Lung (tissue), 12 donors: ENCODE measurements around the gene ARL6IP4. TPM values are rescaled to one million over a fixed set of nuclear protein-coding genes. Genes with fewer than 3 reads are reported as not detected.

Source experiments
- ATAC-seq: fragments of 200-7000 bp; cut with Tn5 transposase; one replicate; pipeline ENCODE4 v1.9.1; 2020; ENCODE audit warnings: moderate number of reproducible peaks; ENCODE audit not compliant: insufficient read depth, low FRiP score
- DNase-seq, 3 donors: peaks; one replicate each; pipeline ENCODE4 v3.0.0-alpha.2; 2013 to 2017
- H3K27ac ChIP-seq, 2 donors: one replicate each; pipeline ENCODE4 v1.5.1; 2013; ENCODE audit warnings: mild to moderate bottlenecking in 2 of 2, moderate library complexity in 2 of 2, control low read depth in 1 of 2, inconsistent platforms in 1 of 2, low read depth in 1 of 2, low read length in 1 of 2
- H3K27me3 ChIP-seq, 3 donors: one replicate each; pipeline ENCODE4 v1.5.1; 2013; ENCODE audit warnings: low read length in 2 of 3; ENCODE audit not compliant: control insufficient read depth in 3 of 3, insufficient read depth in 3 of 3
- H3K36me3 ChIP-seq, 4 donors: one replicate each; pipeline ENCODE4 v1.5.1; 2013; ENCODE audit warnings: low read length in 4 of 4, mild to moderate bottlenecking in 1 of 4, moderate library complexity in 1 of 4; ENCODE audit not compliant: control insufficient read depth in 4 of 4, insufficient read depth in 4 of 4
- H3K4me1 ChIP-seq, 5 donors: one replicate each; pipeline ENCODE4 v1.5.1; 2013; ENCODE audit warnings: low read length in 5 of 5, mild to moderate bottlenecking in 2 of 5, moderate library complexity in 1 of 5; ENCODE audit not compliant: control insufficient read depth in 5 of 5, insufficient read depth in 5 of 5
- H3K4me3 ChIP-seq: one replicate; pipeline ENCODE4 v1.5.1; 2013; ENCODE audit warnings: mild to moderate bottlenecking, control low read depth, moderate library complexity
- H3K9ac ChIP-seq, 2 donors: one replicate each; pipeline ENCODE4 v1.5.1; 2013; ENCODE audit warnings: low read length in 2 of 2, control low read depth in 1 of 2; ENCODE audit not compliant: insufficient read depth in 1 of 2
- H3K9me3 ChIP-seq, 4 donors: one replicate each; pipeline ENCODE4 v1.5.1; 2013; ENCODE audit warnings: low read length in 3 of 4, mild to moderate bottlenecking in 1 of 4, moderate library complexity in 1 of 4; ENCODE audit not compliant: control insufficient read depth in 4 of 4, insufficient read depth in 3 of 4
- CTCF ChIP-seq: IDR thresholded peaks from 2 replicates; pipeline ENCODE4 v1.5.1; 2012; ENCODE audit warnings: mild to moderate bottlenecking; ENCODE audit errors: control extremely low read depth, extremely low read depth
- WGBS, 2 donors: extraction: QIAGEN DNeasy Blood & Tissue Kit; methylation state at CpG; one replicate each; pipeline ENCODE4 v1.1.7; 2013; 5-methylcytosine and 5-hydroxymethylcytosine counted together
- polyA plus RNA-seq, 2 donors: library from polyadenylated mRNA; stranded (reverse); fragments of 200-250 nt; gene quantifications; one replicate each; pipeline ENCODE4 v1.2.1, GENCODE V29; 2013
- total RNA-seq, 2 donors: library from RNA; depleted of rRNA in 1 of 2; stranded (reverse); fragments of >200 nt in 1 of 2; gene quantifications; one replicate each; pipeline ENCODE4 v1.2.1, GENCODE V29; 2014 to 2021
- donor health status: control.
- donor health status: control.
- donor health status: Bipolar disorder and iron deficiency.
- donor health status: healthy.
- donor health status: DM: yes; HTN: yes; CAD: no.

The ARL6IP4 gene
- total and polyA plus RNA-seq, 4 donors, result 83.6 to 354 (median 192) TPM

GRCh38 chr12:122997343-122998250 lies 17.1 kb downstream of the ARL6IP4 start:
- Histone ChIP-seq H3K27ac (no peak overlapping the region), H3K9ac (no peak overlapping the region), H3K36me3 (peaks cover 0 to 50% (median 2%) of the 10 kb centered on the region in 4 donors), H3K4me1 (peaks cover 0 to 2% (median 0%) of the 10 kb centered on the region in 5 donors), H3K4me3 (no peak overlapping the region), H3K27me3 (no peaks in the 10 kb centered on the region), H3K9me3 (no peaks in the 10 kb centered on the region)
- ATAC-seq, result no peak
- WGBS, 2 donors, result 95 to 97% methylated on average over 25 of the region's 25 CpGs
- no peak for TF ChIP-seq CTCF
- DNase-seq, result no peak

GRCh38 chr12:122998316-122998715 lies 17.8 kb downstream of the ARL6IP4 start:
- H3K4me1 ChIP-seq, result peaks cover 0 to 2% (median 0%) of the 10 kb centered on the region in 5 donors
- 68 to 90% methylated on average over 4 of the region's 4 CpGs for WGBS, 2 donors
- no peak overlapping the region for H3K27ac ChIP-seq
- ATAC-seq, result no peak
- no peak overlapping the region for H3K9ac ChIP-seq
- peaks cover 0 to 50% (median 2%) of the 10 kb centered on the region in 4 donors for H3K36me3 ChIP-seq
- H3K4me3 ChIP-seq, result no peak overlapping the region
- TF ChIP-seq CTCF, result no peak
- no peak for DNase-seq
- H3K9me3 ChIP-seq, result no peaks in the 10 kb centered on the region
- no peaks in the 10 kb centered on the region for H3K27me3 ChIP-seq

GRCh38 chr12:122999196-122999946 lies 18.9 kb downstream of the ARL6IP4 start:
- Histone ChIP-seq H3K9ac (no peak overlapping the region), H3K9me3 (no peaks in the 10 kb centered on the region), H3K36me3 (peaks cover 0 to 51% (median 3%) of the 10 kb centered on the region in 4 donors), H3K4me3 (no peak overlapping the region), H3K27me3 (no peaks in the 10 kb centered on the region), H3K4me1 (peaks cover 0 to 2% (median 0%) of the 10 kb centered on the region in 5 donors), H3K27ac (no peak overlapping the region)
- WGBS, 2 donors, result 92 to 96% methylated on average over 8 of the region's 8 CpGs
- TF ChIP-seq CTCF, result no peak
- no peak for DNase-seq
- ATAC-seq, result no peak
